H4 (cell line): ENCODE results near the gene FAM219A. TPM values are rescaled to one million over a fixed set of nuclear protein-coding genes. Genes with fewer than 3 reads are reported as not detected.

ENCODE experiments used
- DNase-seq: peaks from one replicate; pipeline ENCODE4 v3.0.0-alpha.2; 2015; ENCODE audit warnings: low spot score
- total RNA-seq: library from RNA; depleted of rRNA; stranded (reverse); fragments of >200 nt; shearing (Covaris generic); gene quantifications from 2 replicates; pipeline ENCODE4 v1.2.3, GENCODE V29; 2014; rRNA removed

FAM219A gene, protein sequence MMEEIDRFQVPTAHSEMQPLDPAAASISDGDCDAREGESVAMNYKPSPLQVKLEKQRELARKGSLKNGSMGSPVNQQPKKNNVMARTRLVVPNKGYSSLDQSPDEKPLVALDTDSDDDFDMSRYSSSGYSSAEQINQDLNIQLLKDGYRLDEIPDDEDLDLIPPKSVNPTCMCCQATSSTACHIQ
- 13.6 and 17.9 TPM in 2 replicates for total RNA-seq

DNA sequence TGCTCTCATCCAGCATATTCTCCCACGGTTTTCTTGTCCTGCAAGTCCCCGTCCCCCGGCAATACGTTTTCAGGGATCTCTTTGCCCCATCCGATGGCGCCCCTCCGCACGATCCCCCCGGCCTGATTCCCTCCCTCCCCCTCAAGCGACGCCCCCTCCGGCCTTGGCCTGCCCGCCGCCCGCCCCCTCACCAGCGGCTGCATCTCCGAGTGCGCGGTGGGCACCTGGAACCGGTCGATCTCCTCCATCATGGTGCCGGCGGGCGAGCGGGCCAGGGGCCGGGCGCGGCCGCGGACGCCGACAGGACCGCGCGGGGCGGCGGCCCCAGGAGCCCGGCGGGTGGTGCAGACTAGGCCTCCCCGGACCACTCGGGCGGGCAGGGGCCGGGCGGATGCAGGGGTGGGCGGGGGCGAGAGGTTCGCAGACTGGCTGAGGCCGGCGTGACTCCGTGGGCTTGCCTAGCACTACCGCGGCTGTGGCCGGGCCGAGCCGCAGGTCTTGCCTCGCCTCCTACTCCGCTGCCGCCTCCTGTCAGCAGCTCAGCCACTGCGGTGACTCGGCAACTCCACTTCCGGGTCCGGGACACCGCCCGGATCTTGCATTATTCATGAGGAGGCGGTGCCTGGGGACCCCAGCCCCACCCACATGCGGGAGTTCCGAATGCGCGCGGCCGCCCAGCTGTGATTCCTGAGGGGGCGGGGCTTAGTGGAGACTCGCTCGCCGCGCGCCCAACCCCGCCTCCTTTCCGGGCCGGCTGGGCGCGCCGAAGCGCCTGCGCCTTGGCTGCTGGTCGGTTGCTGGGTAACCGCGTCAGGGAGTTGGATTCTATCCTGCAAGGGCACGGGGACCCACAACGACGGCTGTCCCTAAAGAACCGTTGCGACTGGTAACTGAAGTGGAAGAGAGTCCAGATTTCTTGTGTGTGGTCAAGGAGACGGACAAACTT is at the start of gene FAM219A, which contains the start of gene DNAI1:
Gene FAM219A (minus strand): TSS at position 558 of the 946 bp plus-strand sequence. CDS start 307 bp downstream, at position 251.
Gene DNAI1 (plus strand): TSS at position 793 of the 946 bp plus-strand sequence. CDS start 201 bp downstream, outside the sequence.
- peak; percentile 98 for DNase-seq

DNA sequence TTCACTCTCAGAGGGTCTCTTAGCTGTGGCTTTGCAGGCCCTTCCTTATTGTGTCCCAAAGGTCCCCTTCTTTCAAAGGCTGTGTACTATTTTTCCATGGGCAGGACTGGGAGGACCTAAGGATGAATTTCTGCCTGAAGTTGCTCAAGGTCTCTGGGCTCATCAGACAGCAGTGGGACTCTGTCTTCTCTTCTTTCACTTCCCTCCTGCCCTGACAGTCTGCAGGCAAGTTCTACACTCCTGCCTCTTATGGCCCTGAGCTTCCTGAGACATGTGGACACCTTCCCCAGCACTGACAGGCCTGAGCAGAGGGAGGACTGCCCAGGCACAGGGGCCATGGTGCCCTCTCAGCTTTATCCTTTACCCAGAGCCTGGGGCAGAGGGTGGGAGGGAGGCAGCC is 49.6 kb upstream of the FAM219A start:
- DNase-seq, result no peak

DNA sequence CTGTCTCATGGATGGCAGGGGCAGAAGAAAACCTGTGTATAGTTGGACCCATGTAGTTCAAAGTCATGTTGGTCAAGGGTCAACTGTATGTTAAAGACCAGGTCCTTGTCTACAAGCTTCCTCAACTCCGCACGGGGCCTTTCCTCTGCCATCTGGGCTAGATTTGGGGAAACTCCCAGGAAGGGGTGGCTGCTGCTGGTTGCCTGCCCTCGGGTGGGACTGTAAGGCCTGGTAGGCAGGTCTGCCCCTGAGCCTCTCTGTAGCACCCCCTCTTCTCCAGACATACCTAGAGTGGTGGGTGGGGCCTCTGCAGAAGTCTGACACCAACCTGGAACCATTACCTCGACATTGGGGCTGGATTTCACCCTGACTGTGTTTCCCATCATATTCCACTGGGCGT is 49.2 kb upstream of the FAM219A start:
- DNase-seq, result no peak

DNA sequence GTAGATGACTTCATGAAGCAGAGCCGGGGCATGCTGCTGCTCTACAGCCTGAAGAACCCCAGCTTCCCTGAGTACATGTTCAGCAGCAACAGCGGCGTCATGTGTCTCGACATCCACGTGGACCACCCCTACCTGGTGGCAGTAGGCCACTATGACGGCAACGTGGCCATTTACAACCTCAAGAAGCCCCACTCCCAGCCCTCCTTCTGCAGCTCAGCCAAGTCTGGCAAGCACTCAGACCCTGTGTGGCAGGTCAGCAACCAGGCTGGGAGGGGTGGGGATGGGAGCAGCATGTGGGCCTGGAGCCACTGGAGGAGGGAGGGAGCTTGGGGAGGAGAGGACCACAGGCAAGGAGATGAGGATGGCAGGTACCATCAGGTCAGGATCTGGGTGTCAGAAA is 48.3 kb upstream of the FAM219A start:
- no peak for DNase-seq

DNA sequence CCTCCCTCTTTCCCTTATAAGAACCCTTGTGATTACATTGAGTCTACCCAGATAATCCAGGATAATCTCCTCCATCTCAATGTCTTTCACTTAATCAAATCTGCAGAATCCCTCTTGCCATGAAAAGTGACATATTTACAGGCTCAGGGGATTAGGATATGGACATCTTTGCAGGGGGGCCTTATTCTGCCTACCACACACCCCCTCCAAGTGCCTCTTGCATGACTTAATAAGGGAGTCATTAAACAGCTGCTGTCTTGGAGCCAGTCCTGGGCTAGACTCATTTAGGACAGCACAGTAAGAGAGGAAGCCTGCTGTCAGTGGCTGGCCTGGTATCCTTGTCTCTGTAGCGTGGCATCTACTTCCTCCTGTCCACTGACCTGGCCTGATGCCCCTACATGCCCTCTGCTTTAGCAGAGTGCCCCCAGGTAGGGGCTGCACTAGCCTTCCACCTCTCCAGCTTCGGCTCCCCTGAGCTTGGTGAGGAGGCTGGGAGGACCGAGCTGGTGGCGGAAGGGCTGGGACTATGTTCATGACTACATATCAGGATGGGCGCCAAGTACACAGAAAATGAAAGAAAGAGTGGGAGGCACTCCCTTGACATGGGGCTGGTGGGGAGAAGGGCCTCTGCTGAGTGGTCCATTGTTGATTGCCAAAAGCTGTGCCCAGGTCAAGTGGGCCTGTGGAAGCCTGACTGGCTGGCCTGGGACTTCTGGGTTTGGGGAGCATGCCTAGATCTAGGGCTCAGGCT is 47.2 kb upstream of the FAM219A start:
- no peak for DNase-seq

DNA sequence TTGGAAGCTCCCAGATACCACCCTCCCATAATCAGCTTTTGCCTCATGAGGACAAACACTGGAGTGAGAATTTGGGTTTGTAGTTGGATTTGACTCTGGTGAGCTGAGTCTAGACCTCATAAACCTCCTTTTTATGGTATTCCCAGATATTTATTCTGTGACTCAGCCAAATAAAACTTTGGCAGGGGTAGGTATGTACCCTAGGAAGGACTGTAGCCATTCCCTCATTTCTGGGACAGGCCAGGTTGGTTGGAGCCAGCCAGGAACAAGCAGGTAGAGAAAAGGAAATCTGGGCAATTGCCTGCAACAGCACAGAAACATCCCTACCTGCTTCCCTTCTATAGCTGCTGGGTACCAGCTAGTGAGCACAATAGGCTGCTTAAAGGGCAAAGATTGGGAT is 45.0 kb upstream of the FAM219A start:
- no peak for DNase-seq

DNA sequence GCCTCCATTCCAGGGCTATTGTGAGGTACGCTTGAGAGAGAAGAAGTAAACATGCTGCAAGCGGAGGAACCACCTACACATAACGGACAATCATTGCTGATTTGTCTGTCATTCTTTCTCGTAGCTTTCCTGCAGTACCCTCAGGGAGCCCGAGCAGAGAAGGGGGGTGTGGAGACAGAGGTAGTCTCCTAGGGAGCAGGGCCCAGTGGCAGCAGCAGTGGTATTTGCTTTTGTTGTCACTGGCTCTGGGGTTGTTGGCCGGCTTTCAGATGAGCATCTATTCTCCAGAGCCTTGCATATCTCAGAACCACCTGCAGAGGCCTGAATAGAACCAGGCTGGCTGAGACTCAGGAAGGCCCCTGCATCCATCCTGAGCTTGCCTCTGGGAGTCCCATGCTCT is 44.5 kb upstream of the FAM219A start:
- DNase-seq, result no peak

DNA sequence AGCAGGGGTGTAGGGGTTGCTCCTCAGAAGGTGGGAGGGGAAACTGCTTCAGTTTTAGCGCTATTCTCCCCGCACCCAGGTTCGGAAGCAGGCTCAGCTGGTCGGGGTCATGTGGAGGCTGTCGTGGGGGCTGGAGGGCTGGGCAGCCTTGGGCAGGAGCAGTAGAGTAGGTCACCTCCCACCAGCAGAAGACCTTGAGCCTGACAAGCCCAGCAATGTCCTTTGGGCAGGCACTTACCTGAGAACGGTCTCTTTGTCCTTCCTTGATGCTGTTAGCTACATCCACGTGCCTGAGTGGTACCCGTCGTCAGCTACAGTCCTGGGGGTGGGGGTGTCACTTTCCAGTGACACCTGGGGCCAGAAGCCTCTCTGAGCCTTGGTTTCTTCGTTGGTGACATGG is 44.1 kb upstream of the FAM219A start:
- DNase-seq, result no peak

DNA sequence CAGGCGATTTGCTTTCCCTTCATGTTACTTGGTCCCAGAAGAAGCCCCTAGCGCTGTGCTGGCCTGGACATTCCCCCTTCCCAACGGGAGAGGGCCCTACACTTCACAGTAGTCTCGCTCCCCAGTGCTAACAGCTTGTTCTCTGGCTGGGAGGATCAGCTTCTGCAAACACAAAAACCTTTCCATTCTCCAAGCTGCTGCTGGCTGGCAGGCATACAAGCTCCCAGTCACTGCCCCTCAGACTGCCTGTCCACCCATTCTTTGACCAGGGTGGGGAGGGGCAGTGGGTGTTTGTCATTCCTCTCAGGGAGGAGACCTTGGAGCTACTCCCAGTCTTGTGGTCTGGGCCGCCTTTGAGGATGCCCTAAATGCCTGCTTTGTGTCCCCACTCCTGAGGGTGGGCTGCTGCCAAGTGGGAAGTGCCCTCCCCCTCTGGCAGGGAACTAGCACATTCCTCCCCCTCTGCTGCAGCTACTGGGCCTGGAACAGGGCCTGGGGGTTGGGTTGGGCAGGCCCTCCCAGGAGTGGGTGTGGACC is 43.6 kb upstream of the FAM219A start:
- DNase-seq, result peak; percentile 82

DNA sequence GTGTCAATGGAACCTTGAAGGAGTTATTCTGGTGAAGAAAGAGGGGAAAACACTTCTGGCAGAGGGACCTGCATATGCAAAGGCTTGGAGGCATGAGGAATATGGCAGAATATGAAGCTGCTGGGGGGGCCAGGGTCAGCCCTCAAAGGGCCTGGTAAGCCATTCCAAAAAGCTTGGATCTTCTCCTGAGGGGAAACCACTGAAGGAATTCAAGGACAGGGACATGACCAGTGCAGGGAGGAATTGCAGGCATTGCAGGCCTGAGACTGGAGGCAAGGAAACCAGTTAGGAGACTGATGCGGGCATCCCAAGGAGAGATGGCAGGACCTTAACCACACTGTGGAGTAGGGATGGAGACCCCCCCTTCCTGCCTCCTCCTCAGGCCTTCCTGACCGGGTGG is 43.0 kb upstream of the FAM219A start:
- DNase-seq, result no peak

DNA sequence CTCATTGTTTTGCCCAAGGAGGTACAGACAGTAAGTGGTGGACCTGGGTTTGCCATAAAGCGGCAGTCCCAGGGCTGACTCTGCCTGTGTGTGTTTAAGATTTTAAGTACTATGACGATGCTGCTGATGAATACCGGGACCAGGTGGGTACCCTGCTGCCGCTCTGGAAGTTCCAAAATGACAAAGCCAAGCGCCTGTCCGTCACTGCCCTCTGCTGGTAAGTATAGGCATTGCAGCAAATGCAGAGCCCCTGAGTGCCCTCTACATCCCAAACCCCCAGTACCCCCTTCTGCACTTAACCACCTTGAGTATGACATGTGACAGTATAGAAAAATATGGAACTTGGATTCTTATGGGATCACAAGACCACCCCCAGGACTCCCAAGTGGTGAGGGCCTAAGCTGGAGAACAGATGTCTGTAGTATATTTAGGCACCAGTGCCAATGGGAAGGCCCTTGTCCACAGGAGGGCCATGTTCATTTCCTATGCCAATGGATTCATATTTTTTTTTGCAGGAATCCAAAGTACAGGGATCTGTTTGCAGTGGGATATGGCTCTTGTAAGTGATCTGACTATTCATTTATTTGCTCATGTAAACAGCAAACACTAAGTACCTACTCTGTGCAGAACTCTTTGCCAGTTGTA is 42.4 kb upstream of the FAM219A start:
- peak; percentile 42 for DNase-seq

DNA sequence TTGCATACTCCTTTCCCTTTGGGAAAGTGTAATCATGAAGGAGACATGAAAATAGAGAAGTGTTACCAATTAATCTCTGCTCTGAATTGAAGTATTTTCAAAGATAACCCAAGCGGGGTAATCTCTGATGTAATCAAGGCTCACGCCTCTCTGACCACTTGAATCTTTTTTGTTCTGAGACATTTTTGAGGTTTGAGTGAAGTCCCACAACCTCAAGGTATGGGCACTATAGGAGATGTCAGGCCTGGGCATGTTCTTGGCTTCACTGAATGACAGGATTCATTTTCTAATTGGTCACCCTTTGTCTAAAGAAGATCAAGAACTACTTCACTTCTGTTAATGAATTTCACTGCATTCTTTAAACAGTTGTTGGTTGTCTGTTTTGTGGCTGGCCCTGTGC is 40.7 kb upstream of the FAM219A start:
- no peak for DNase-seq

DNA sequence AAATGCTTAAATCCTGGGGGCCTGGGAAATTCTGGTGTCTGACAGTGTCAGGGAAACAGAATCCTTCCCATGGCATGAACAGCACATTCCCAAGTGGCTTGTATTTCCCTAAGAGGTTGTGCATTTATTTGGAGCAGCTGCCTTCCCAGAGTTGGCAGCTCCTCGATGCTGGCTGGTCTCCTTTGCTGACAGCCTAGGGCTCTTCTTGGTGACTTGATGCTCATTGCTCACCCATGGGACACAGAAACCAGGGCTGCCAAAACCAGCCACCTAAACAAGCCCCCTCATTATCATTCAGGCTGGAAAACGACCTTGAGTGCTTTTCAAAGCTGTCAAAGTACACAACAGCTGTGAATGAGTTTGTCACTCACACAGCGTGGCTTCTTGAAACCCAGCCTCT is 40.2 kb upstream of the FAM219A start:
- no peak for DNase-seq

DNA sequence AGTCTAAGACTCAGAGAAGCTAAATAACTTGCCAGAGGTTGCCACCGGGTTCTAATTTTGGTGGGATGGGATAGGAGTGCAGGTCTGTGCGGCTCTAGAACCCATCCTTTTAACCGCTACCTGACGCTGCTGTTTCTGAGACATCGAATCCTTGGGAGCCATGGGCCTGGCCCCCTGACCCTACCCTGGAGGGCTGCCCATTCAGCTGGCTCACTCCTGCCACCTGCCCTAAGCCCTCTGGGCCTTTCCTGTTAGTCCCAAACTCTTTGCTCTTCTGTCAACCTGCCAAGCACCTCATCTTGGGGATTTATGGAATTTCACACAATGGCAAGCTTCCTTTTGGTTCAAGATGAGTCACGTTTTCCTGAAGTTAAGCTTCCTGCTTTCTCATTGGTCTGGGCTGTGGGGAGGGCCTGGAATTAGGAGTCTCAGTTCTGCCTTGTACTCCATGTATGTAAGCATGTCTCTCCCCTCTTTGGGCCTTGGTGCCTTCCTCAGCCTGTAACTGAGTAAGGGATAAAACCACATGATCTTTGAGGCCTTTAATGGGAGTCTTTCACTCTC is 37.9 kb upstream of the FAM219A start:
- no peak for DNase-seq

DNA sequence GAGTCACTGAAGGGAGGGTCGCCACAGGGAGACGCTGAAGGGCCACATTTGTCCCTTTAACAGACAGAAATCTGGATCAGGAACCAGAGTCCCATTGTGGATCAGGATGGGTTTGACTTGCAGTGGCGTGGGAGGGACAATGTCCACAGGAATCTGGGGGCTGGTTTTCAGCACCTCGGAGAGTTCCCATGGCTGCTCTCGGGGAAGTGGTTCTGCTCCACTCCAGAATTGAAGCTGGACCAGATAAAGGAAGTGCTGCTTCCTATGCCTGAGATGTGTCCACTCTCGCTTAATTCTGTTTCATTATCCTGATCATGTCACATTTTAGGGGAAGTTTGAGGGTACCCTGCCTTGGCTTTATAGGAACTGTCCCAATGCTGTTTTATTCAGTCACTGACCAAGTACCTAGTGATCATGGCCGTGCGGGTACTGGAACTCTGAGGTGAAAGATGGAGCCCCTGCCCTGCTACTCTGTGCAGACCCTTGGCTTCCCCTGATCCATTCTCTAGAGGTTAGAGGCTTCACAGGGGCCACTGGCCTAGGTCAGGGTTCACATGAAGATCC is 35.7 kb upstream of the FAM219A start:
- DNase-seq, result no peak

DNA sequence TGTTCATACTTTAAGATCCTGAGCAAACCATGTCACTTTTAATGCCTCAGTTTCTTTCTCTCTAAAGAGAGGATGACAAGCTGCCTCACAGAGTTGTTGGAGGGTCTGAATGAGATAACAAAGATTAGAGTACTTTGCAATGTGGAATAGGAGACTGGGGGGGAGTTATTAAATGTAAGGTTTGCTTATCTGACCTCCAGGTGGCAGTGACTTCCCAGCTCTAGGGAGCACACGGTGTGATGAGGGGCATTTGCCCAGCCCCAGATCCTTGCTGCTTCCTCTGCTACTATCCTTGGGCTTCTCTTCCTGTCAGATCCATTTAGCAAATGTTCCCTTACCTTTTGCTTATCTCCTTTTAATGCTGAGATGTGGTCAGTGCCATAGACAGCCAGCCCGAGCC is 33.7 kb upstream of the FAM219A start:
- no peak for DNase-seq

DNA sequence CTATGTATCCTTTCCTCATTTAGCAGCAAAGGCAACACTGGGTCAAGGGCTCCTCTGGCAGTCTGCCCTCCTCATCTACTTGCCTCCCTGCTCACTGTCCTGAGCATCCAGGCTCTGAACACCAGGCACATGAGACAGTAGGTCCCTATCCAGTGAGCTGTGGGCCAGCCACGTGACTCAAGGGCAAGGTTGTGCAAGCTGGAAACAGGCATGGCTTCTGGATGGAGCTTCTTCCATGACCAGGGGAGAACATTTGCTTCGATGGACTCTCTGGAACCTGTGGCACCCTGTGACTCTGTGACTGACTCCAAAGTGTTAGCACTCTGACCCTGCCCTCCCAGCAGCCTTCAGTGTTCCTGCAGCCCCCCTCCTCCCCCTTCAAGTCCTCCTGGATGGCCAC is 33.2 kb upstream of the FAM219A start:
- no peak for DNase-seq

DNA sequence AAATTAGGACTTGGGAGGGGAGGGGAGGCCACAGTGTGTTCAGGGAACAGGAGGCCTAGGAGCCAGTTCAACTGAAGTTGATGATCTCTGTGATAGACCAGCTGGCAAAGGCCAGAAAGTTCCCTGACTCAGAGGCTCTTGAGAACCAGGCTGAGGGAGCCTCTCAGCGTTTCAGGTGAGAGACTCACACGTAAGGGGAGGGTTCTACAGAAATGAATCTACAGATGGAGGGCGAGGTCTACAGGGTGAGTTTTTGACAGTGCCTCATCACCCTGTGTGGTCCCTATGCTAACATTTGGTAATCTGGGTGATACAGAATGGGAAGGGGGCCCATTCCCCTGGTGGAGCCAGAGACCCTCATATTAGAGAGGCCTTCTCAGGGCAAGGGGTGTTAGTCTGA is 32.4 kb upstream of the FAM219A start:
- DNase-seq, result no peak

DNA sequence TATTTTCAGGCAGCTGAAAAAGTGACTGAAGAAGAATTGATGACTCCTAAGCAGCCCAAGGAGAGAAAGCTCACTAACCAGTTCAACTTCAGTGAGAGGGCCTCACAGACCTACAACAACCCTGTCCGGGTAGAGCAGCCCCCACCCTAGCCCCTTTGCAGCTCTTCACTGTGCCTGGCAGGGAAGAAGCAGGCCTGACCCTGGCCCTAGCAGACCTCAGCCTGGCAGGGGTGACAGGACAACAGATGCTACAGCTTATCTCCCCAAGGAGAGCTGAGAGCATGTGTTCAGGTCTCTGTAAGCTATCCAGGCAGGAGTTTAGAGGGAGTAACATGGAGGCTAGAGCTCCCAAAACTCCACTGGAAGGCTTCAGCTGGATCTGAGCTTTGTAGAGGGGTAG is 32.0 kb upstream of the FAM219A start:
- DNase-seq, result no peak

DNA sequence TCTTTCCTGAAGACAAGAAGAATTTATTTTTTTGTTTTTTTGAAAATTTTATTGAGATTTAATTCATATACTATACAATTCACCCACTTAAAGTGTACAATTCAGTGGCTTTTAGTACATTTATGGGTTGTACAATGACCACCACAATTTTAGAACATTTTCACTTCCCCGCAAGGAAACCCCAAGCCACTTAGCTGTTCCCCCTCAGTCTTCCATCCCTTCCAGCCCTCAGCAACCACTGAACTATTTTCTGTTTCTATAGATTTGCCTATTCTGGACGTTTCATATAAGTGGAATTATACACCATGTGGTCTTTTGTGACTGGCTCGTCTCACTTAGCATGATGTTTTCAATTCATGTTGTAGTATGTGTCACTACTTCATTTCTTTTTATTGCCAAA is 28.2 kb upstream of the FAM219A start:
- no peak for DNase-seq

DNA sequence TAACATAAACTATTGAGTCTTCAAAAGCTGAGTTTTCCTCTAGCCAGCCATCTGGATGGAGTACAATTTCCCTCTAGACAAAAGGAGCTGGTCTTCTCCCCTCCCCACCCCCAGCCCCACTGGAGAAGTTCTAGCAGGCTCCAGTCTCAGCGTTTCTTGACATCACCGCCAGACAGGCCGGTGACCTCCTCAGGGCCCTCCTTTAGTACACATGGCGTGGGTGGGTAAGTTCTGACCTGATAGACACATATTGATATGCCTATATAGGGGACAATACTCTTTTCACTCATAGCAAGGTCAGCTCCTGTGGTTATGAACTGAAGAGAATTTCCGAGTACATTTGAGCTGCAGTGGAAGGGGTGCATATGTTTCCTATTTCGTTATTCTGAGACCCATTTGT is 27.5 kb upstream of the FAM219A start:
- no peak for DNase-seq
